K562 (cell line): ENCODE measurements around the gene LBX1. TPM values are rescaled to one million over a fixed set of nuclear protein-coding genes. Genes with fewer than 3 reads are reported as not detected.

Source experiments
- ATAC-seq: fragments of 200-7000 bp; cut with Tn5 transposase; 3 replicates; pipeline ENCODE4 v1.9.1; 2020; ENCODE audit warnings: moderate library complexity
- BruUV-seq: library from RNA; stranded (reverse); fragments of 400-500 nt; replicated peaks from 2 replicates; lab custom pipeline; 2021; lab: Mats Ljungman, UMichigan
- CTCF ChIA-PET: fragments of 300-600 bp; formaldehyde crosslinking; extraction: SDS; loops from one replicate; lab custom pipeline; 2021; ENCODE audit warnings: low intra/inter-chr PET ratio; lab: Yijun Ruan, JAX
- POLR2A ChIA-PET: fragments of 300-600, 350-650 bp; sonication (Branson Sonifier 250); formaldehyde crosslinking; extraction: SDS; loops from one replicate; lab custom pipeline; 2021; ENCODE audit warnings: antibody characterized with exemption, inconsistent platforms; lab: Yijun Ruan, JAX
- DNase-seq, 4 experiments: peaks; one replicate each; pipeline versions ENCODE4 v3.0.0 to v3.0.0-alpha.2; 2011 to 2018; ENCODE audit warnings: low spot score in 3 of 4, mixed read lengths in 3 of 4; ENCODE audit errors: extremely low read depth in 1 of 4
- FAIRE-seq: peaks from 2 replicates; lab custom pipeline; 2011; peaks lifted over from hg19 to GRCh38; lab: Jason Lieb, UNC
- H2AFZ ChIP-seq: 2 replicates; pipeline ENCODE4 v1.6.0; 2011; ENCODE audit warnings: low read depth, low read length, control low read depth, inconsistent platforms
- H3K27ac ChIP-seq: fragments of 200-600 bp; 3 replicates; pipeline ENCODE4 v1.8.0; 2011; ENCODE audit warnings: low read depth, mild to moderate bottlenecking, control low read depth, inconsistent platforms, low read length, moderate library complexity, mixed read lengths; ENCODE audit errors: extremely low read depth
- H3K27me3 ChIP-seq, 2 experiments: fragments of 300-600 bp in 1 of 2; 2 replicates in 1 of 2; 3 replicates in 1 of 2; pipeline versions ENCODE4 v1.6.0 to v1.8.0; 2011; ENCODE audit warnings: inconsistent platforms in 2 of 2, low read length in 2 of 2, mild to moderate bottlenecking in 1 of 2, mixed read lengths in 1 of 2, moderate library complexity in 1 of 2; ENCODE audit not compliant: control insufficient read depth in 2 of 2, insufficient read depth in 2 of 2
- H3K36me3 ChIP-seq: fragments of 300-600 bp; 3 replicates; pipeline ENCODE4 v1.8.0; 2011; ENCODE audit warnings: mild to moderate bottlenecking, low read length, inconsistent platforms; ENCODE audit not compliant: control insufficient read depth, insufficient read depth
- H3K4me1 ChIP-seq, 2 experiments: fragments of 200-600 bp in 1 of 2; replicated peaks in 1 of 2; 2 replicates in 1 of 2; 3 replicates in 1 of 2; pipeline versions ENCODE4 v1.5.1 to v1.8.0; 2011; ENCODE audit warnings: inconsistent platforms in 2 of 2, low read length in 2 of 2, mild to moderate bottlenecking in 1 of 2, mixed read lengths in 1 of 2, moderate library complexity in 1 of 2; ENCODE audit not compliant: control insufficient read depth in 2 of 2, insufficient read depth in 2 of 2
- H3K4me2 ChIP-seq: 2 replicates; pipeline ENCODE4 v1.6.1; 2011; ENCODE audit warnings: low read length, control low read depth, inconsistent platforms, mixed read lengths; ENCODE audit not compliant: insufficient read depth
- H3K4me3 ChIP-seq: fragments of 200-600 bp; sonication (generic), shearing (Covaris generic); 2 replicates; pipeline ENCODE4 v1.5.1; 2016; ENCODE audit warnings: control low read depth, inconsistent platforms
- H3K79me2 ChIP-seq: fragments of 200-600 bp; 3 replicates; pipeline ENCODE4 v1.8.0; 2011; ENCODE audit warnings: low read length, inconsistent platforms; ENCODE audit not compliant: control insufficient read depth, insufficient read depth
- H3K9ac ChIP-seq, 2 experiments: 2 replicates each; pipeline versions ENCODE4 v1.6.0 to v1.6.1; 2011; ENCODE audit warnings: low read depth in 2 of 2, low read length in 2 of 2, control low read depth in 1 of 2, inconsistent platforms in 1 of 2, mild to moderate bottlenecking in 1 of 2, mixed read lengths in 1 of 2; ENCODE audit not compliant: insufficient read depth in 1 of 2
- H3K9me1 ChIP-seq: one replicate; pipeline ENCODE4 v1.6.0; 2011; ENCODE audit warnings: inconsistent platforms, mild to moderate bottlenecking, low read length, moderate library complexity; ENCODE audit not compliant: control insufficient read depth, insufficient read depth
- H3K9me3 ChIP-seq: replicated peaks from 2 replicates; pipeline ENCODE4 v1.5.1; 2011; ENCODE audit warnings: low read depth, low read length, inconsistent platforms; ENCODE audit not compliant: control insufficient read depth, insufficient read depth
- H4K20me1 ChIP-seq: replicated peaks from 2 replicates; pipeline ENCODE4 v1.6.1; 2011; ENCODE audit warnings: low read length, inconsistent platforms, mixed read lengths; ENCODE audit not compliant: control insufficient read depth, insufficient read depth
- ARHGAP35 ChIP-seq: fragments of 450-650 bp; IDR thresholded peaks from 2 replicates; pipeline ENCODE4 v1.6.1; 2018; ENCODE audit not compliant: partially characterized antibody
- ATF3 ChIP-seq, 2 experiments: fragments of 450-650 bp in 1 of 2; sonication (generic) in 1 of 2; formaldehyde crosslinking in 1 of 2; IDR thresholded peaks in 1 of 2; conservative IDR thresholded peaks in 1 of 2; 2 replicates each; pipeline versions ENCODE4 v1.6.1 to v1.8.1; 2016 to 2023; ENCODE audit warnings: mild to moderate bottlenecking in 2 of 2, moderate library complexity in 2 of 2, inconsistent platforms in 1 of 2, missing genetic modification reagents in 1 of 2
- CHD1 ChIP-seq: fragments of 200-600 bp; sonication (generic); IDR thresholded peaks from one replicate; pipeline ENCODE4 v1.6.1; 2012; ENCODE audit warnings: mild to moderate bottlenecking, moderate library complexity, low read length, inconsistent platforms
- HMGXB4 ChIP-seq: sonication (generic); formaldehyde crosslinking; IDR thresholded peaks from 2 replicates; pipeline ENCODE4 v1.8.1; 2023; ENCODE audit warnings: mild to moderate bottlenecking, missing genetic modification reagents
- MAX ChIP-seq: sonication (generic); formaldehyde crosslinking; IDR thresholded peaks from 2 replicates; pipeline ENCODE4 v1.9.0; 2022; ENCODE audit warnings: mild to moderate bottlenecking, missing genetic modification reagents
- MLLT1 ChIP-seq, 2 experiments: fragments of 450-650 bp; IDR thresholded peaks; 2 replicates each; pipeline ENCODE4 v1.6.1; 2016
- NFIX ChIP-seq: fragments of 250-450 bp; sonication (Bioruptor Pico); IDR thresholded peaks from 2 replicates; pipeline ENCODE4 v1.4.0; 2020; ENCODE audit warnings: low read depth, mild to moderate bottlenecking, moderate library complexity
- OTX1 ChIP-seq: fragments of 450-650 bp; formaldehyde crosslinking; IDR thresholded peaks from 2 replicates; pipeline ENCODE4 v1.4.0; 2022; ENCODE audit warnings: mild to moderate bottlenecking
- PHB ChIP-seq: fragments of 250-450 bp; sonication (Bioruptor Pico); IDR thresholded peaks from 2 replicates; pipeline ENCODE4 v1.5.0; 2021
- RBM14 ChIP-seq: fragments of 200-400 bp; formaldehyde crosslinking; IDR thresholded peaks from 2 replicates; pipeline ENCODE4 v1.6.1; 2018; ENCODE audit warnings: low read depth, mild to moderate bottlenecking, low read length, moderate library complexity, borderline replicate concordance; ENCODE audit not compliant: insufficient read depth
- SLC30A9 ChIP-seq: fragments of 250-450 bp; sonication (Bioruptor Pico); IDR thresholded peaks from 2 replicates; pipeline ENCODE4 v1.8.0; 2022; ENCODE audit warnings: mild to moderate bottlenecking, moderate library complexity
- TAF1 ChIP-seq: IDR thresholded peaks from 2 replicates; pipeline ENCODE4 v1.6.1; 2011; ENCODE audit warnings: mild to moderate bottlenecking, low read length, moderate library complexity; ENCODE audit not compliant: insufficient read depth, control insufficient read depth, severe bottlenecking; ENCODE audit errors: extremely low read depth
- XRCC4 ChIP-seq: IDR thresholded peaks from one replicate; pipeline ENCODE4 v1.6.1; 2011; ENCODE audit not compliant: insufficient read depth, insufficient read length; ENCODE audit errors: extremely low read depth
- ZNF324 ChIP-seq: fragments of 250-450 bp; sonication (Bioruptor Pico); IDR thresholded peaks from 2 replicates; pipeline ENCODE4 v1.4.0; 2020; ENCODE audit warnings: mild to moderate bottlenecking
- ZNF511 ChIP-seq: sonication (generic); formaldehyde crosslinking; IDR thresholded peaks from 2 replicates; pipeline ENCODE4 v1.8.0; 2022; ENCODE audit warnings: mild to moderate bottlenecking, missing genetic modification reagents
- ZNF695 ChIP-seq: fragments of 450-650 bp; formaldehyde crosslinking; IDR thresholded peaks from 2 replicates; pipeline ENCODE4 v1.4.0; 2020; ENCODE audit warnings: mild to moderate bottlenecking, moderate library complexity
- WGBS: fragments of 100-300 bp; shearing (Covaris generic); methylation state at CpG from one replicate; pipeline ENCODE4 v1.1.6; 2016; ENCODE audit warnings: low coverage, mixed read lengths; ENCODE audit not compliant: insufficient coverage; ENCODE audit errors: missing lambda C conversion rate; 5-methylcytosine and 5-hydroxymethylcytosine counted together
- in situ Hi-C: fragments of 300-500 bp; cut with MboI; formaldehyde crosslinking; loops from 4 replicates; pipeline ENCODE4 v1.15.0; 2018; ENCODE audit warnings: inconsistent platforms, mixed read lengths
- intact Hi-C: fragments of 100-400 bp; cut with micrococcal nuclease; formaldehyde crosslinking; loops from 2 replicates; pipeline ENCODE4 v1.14.2; 2022
- polyA plus RNA-seq, 8 experiments: library from polyadenylated mRNA; depleted of rRNA in 4 of 8; stranded (reverse) in 5 of 8; unstranded in 3 of 8; fragments of >200 nt; fragmentation: Nextera tagmentation in 2 of 8; fragmentation: Illumina TruSeq in 1 of 8; extraction: Ambion mirVana in 2 of 8; extraction: Trizol in 1 of 8; gene quantifications; 2 replicates each; pipeline versions ENCODE4 v1.2.1 to v1.2.3, GENCODE V29; 2011 to 2014; ENCODE audit warnings: inconsistent platforms in 1 of 8, missing spikeins in 1 of 8
- total RNA-seq, 7 experiments: library from RNA; depleted of rRNA in 6 of 7; stranded (reverse); fragments of >200 nt in 6 of 7; fragmentation: Illumina TruSeq in 2 of 7; extraction: Trizol in 2 of 7; gene quantifications; 2 replicates each; pipeline versions ENCODE4 v1.2.1 to v1.2.3, GENCODE V29; 2011 to 2021; ENCODE audit warnings: low replicate concordance in 1 of 7

The LBX1 gene
- total and polyA plus RNA-seq, 9 of the 15 experiments (the other 6 are each of a cell fraction or from before 2014, with no cell fraction given) = not detected

GRCh38 chr10:101270763-101271162, 41.5 kb upstream of the LBX1 start:
- DNase-seq (no peak), FAIRE-seq (no peak), ATAC-seq (no peak)
- Histone ChIP-seq H3K9me3 (no peaks in the 10 kb centered on the region), H4K20me1 (no peaks in the 10 kb centered on the region), H2AFZ (no peak overlapping the region), H3K36me3 (no peaks in the 10 kb centered on the region), H3K79me2 (no peaks in the 10 kb centered on the region), H3K27me3 (peaks cover 0 to 3% of the 10 kb centered on the region in 2 experiments; a peak in 2 of 5 replicates), H3K27ac (no peak overlapping the region), H3K9ac (no peak overlapping the region), H3K4me2 (no peak overlapping the region), H3K4me3 (no peak overlapping the region), H3K4me1 (no peaks in the 10 kb centered on the region; a peak in 1 of 5 replicates), H3K9me1 (no peaks in the 10 kb centered on the region)
- CTCF ChIA-PET = interaction anchor here (1.9 kb wide), 1 partner anchor 172 kb away, joined by 5 read pairs; no protein-coding TSS in a partner anchor
- POLR2A ChIA-PET = no interaction called here
- in situ Hi-C loops = no loop called here
- 0% methylated on average over 1 of the region's 3 CpGs for WGBS
- intact Hi-C loops = no loop called here
- no TSS peak for BruUV-seq
- TF ChIP-seq OTX1 (CRISPR knock-in tag) = no peak
- TF ChIP-seq MLLT1 (IDR thresholded peaks at IDR 0.05) = no peak
- TF ChIP-seq HMGXB4 (CRISPR knock-in tag) = no peak
- TF ChIP-seq ATF3 (IDR thresholded peaks at IDR 0.05) = no peak
- no peak for TF ChIP-seq ATF3 (CRISPR knock-in tag; conservative IDR thresholded peaks at IDR 0.05)
- TF ChIP-seq XRCC4 = no peak
- TF ChIP-seq ARHGAP35 = no peak
- TF ChIP-seq ZNF695 (CRISPR knock-in tag) = no peak
- no peak for TF ChIP-seq MAX (CRISPR knock-in tag)
- TF ChIP-seq NFIX (CRISPR knock-in tag) = no peak
- TF ChIP-seq CHD1 = no peak
- no peak for TF ChIP-seq ZNF511
- no peak for TF ChIP-seq TAF1
- TF ChIP-seq RBM14 = no peak
- TF ChIP-seq SLC30A9 (CRISPR knock-in tag) = no peak
- TF ChIP-seq ZNF324 (CRISPR knock-in tag) = no peak
- no peak for TF ChIP-seq PHB (CRISPR knock-in tag)
